ENCODE data around the gene KRT36. TPM values are rescaled to one million over a fixed set of nuclear protein-coding genes. Genes with fewer than 3 reads are reported as not detected.
A peak's percentile ranks its signal among the peaks of the same experiment; 100 is the strongest.

Gene KRT36
- total RNA-seq, 6 donors from 2014 or later = not detected

GRCh38 chr17:41448506-41448905 is 41.2 kb downstream of the KRT36 start:
- H3K27me3 ChIP-seq = no peaks in the 10 kb centered on the region
- 61% methylated on average over 2 of the region's 2 CpGs; no CpG with 5 or more reads in 1 of the 2 donors for WGBS, 2 donors
- no peaks in the 10 kb centered on the region for H3K36me3 ChIP-seq

DNA sequence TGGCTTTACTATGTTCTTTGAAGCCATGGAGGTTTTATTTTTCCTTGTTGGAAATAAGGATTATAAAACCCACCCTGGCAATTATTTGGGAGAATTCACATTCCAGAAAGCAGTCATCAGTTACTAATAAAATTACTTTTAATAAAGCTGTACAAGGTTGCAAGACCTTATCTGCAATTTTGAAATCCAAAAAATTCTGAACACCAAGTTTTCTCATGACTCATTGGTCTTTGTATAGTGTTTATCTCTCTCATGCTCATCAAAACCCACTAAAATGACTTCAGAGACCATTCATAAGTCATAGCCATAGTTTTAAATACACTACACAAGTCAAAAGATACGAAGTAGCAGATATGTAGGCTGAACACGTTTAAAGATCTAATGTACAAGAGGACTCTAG is 42.9 kb downstream of the KRT36 start:
- TF ChIP-seq EP300 (IDR thresholded peaks at IDR 0.05) = no peak
- TF ChIP-seq POLR2A (IDR thresholded peaks at IDR 0.05) = no peak
- no peak for TF ChIP-seq POLR2AphosphoS5 (IDR thresholded peaks at IDR 0.05)
- TF ChIP-seq, protein P1, sequence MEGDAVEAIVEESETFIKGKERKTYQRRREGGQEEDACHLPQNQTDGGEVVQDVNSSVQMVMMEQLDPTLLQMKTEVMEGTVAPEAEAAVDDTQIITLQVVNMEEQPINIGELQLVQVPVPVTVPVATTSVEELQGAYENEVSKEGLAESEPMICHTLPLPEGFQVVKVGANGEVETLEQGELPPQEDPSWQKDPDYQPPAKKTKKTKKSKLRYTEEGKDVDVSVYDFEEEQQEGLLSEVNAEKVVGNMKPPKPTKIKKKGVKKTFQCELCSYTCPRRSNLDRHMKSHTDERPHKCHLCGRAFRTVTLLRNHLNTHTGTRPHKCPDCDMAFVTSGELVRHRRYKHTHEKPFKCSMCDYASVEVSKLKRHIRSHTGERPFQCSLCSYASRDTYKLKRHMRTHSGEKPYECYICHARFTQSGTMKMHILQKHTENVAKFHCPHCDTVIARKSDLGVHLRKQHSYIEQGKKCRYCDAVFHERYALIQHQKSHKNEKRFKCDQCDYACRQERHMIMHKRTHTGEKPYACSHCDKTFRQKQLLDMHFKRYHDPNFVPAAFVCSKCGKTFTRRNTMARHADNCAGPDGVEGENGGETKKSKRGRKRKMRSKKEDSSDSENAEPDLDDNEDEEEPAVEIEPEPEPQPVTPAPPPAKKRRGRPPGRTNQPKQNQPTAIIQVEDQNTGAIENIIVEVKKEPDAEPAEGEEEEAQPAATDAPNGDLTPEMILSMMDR (IDR thresholded peaks at IDR 0.05) = no peak
- 40 to 45% methylated on average over 2 of the region's 2 CpGs for WGBS, 2 donors
- Histone ChIP-seq H3K27ac (no peak overlapping the region), H3K4me3 (no peak overlapping the region), H3K27me3 (no peaks in the 10 kb centered on the region), H3K4me1 (no peaks in the 10 kb centered on the region), H3K9me3 (no peaks in the 10 kb centered on the region), H3K36me3 (no peaks in the 10 kb centered on the region)
- ATAC-seq (ENCODE audit: low FRiP score in 2 of 2) (peak in 1 of 2 donors; percentile 46), DNase-seq (no peak)

More at GRCh38 chr17:41448506-41448905, 41.2 kb downstream of the KRT36 start:
- no peaks in the 10 kb centered on the region for H3K9me3 ChIP-seq
- no peak overlapping the region for H3K27ac ChIP-seq
- H3K4me3 ChIP-seq = no peak overlapping the region
- ATAC-seq (ENCODE audit: low FRiP score in 2 of 2) (no peak), DNase-seq (no peak)
- no peaks in the 10 kb centered on the region for H3K4me1 ChIP-seq
- TF ChIP-seq POLR2AphosphoS5 (IDR thresholded peaks at IDR 0.05) (no peak), EP300 (IDR thresholded peaks at IDR 0.05) (no peak), POLR2A (IDR thresholded peaks at IDR 0.05) (no peak)
- TF ChIP-seq, protein P1 (IDR thresholded peaks at IDR 0.05) = no peak

- WGBS, 2 donors = 57 to 60% methylated on average over 3 of the region's 3 CpGs
- H3K9me3 ChIP-seq = no peaks in the 10 kb centered on the region
Observed at GRCh38 chr17:41444640-41445039, 45.1 kb downstream of the KRT36 start.

GRCh38 chr17:41444186-41444585 is 45.5 kb downstream of the KRT36 start:
- H3K4me1 ChIP-seq = no peaks in the 10 kb centered on the region
- no peak for ATAC-seq (ENCODE audit: low FRiP score in 2 of 2)
- no peaks in the 10 kb centered on the region for H3K27me3 ChIP-seq
- TF ChIP-seq EP300 (IDR thresholded peaks at IDR 0.05) (no peak), POLR2AphosphoS5 (IDR thresholded peaks at IDR 0.05) (no peak), POLR2A (IDR thresholded peaks at IDR 0.05) (no peak)
- TF ChIP-seq, protein P1 (IDR thresholded peaks at IDR 0.05) = no peak
- no peak overlapping the region for H3K27ac ChIP-seq
- H3K36me3 ChIP-seq = no peaks in the 10 kb centered on the region
- DNase-seq = no peak
- 59 to 60% methylated on average over 1 of the region's 1 CpG for WGBS, 2 donors
- H3K9me3 ChIP-seq = no peaks in the 10 kb centered on the region
- H3K4me3 ChIP-seq = no peak overlapping the region

More at GRCh38 chr17:41444640-41445039, 45.1 kb downstream of the KRT36 start:
- DNase-seq = no peak
- Histone ChIP-seq H3K4me3 (no peak overlapping the region), H3K27me3 (no peaks in the 10 kb centered on the region), H3K4me1 (no peaks in the 10 kb centered on the region), H3K27ac (no peak overlapping the region), H3K36me3 (no peaks in the 10 kb centered on the region)
- ATAC-seq (ENCODE audit: low FRiP score in 2 of 2) = no peak
- no peak for TF ChIP-seq POLR2AphosphoS5 (IDR thresholded peaks at IDR 0.05)
- TF ChIP-seq POLR2A (IDR thresholded peaks at IDR 0.05) = no peak
- TF ChIP-seq, protein P1 (IDR thresholded peaks at IDR 0.05) = no peak
- TF ChIP-seq EP300 (IDR thresholded peaks at IDR 0.05) = no peak

DNA sequence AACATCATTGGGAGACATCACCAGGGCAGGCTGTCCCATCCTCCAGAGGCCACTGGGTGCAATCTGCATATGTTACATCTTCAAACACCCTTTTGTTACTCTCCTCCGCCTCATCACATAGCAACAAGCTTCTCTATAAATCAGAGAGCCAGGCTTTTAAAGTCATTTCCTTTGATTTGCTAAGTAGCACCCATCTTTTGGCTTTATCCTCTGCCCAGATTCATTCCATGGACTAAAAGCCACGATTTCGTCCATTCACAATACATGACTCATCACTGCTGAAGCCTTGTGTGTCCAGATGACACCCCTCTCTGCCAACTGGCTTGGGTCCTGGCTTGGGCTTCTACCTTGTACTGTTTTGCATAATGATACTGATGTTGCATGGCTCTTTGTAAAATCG is 47.0 kb downstream of the KRT36 start:
- no peak overlapping the region for H3K4me3 ChIP-seq
- H3K36me3 ChIP-seq = no peaks in the 10 kb centered on the region
- 86 to 87% methylated on average over 4 of the region's 4 CpGs for whole genome bisulfite sequencing, 2 donors
- TF ChIP-seq EP300 (IDR thresholded peaks at IDR 0.05) (no peak), POLR2AphosphoS5 (IDR thresholded peaks at IDR 0.05) (no peak), POLR2A (IDR thresholded peaks at IDR 0.05) (no peak)
- TF ChIP-seq, protein P1 (IDR thresholded peaks at IDR 0.05) = no peak
- H3K9me3 ChIP-seq = no peaks in the 10 kb centered on the region
- DNase-seq = no peak
- H3K27me3 ChIP-seq = no peaks in the 10 kb centered on the region
- no peak overlapping the region for H3K27ac ChIP-seq
- no peaks in the 10 kb centered on the region for H3K4me1 ChIP-seq
- ATAC-seq (ENCODE audit: low FRiP score in 2 of 2) = no peak

All from upper lobe of left lung (tissue), 6 donors.